HG03575 (cell line): Measurements from ENCODE around the gene MIA.
"Not testable (repeated sequence)": the region's sequence is repeated elsewhere in the genome, so short reads cannot be mapped to it uniquely, and the experiment has no call there.

Experiments used
- ATAC-seq: cut with Tn5 transposase; IDR thresholded peaks from one replicate; pipeline ENCODE4 v1.9.1; 2021; ENCODE audit not compliant: unreplicated experiment, insufficient number of reproducible peaks, low FRiP score; ENCODE audit errors: extremely low read depth

The MIA gene

GRCh38 chr19:40747536-40747935, 27.8 kb upstream of the MIA start:
- ATAC-seq: no peak

GRCh38 chr19:40750058-40750873, 25.1 kb upstream of the MIA start, which contains the start of gene ACTMAP:
TSS of gene ACTMAP (minus strand) at chr19:40750477. CDS start at chr19:40749803, 674 bp downstream.
- ATAC-seq: peak; percentile 58

GRCh38 chr19:40750874-40751537, 24.3 kb upstream of the MIA start, which contains the start of gene SNRPA:
TSS of gene SNRPA (plus strand) at chr19:40751203. CDS start at chr19:40751409, 206 bp downstream.
- ATAC-seq: peak; percentile 31

- ATAC-seq: no peak
Measured at GRCh38 chr19:40752257-40752781, 23.0 kb upstream of the MIA start.

- no peak for ATAC-seq
Measured at GRCh38 chr19:40754611-40755247, 20.6 kb upstream of the MIA start.

GRCh38 chr19:40755248-40755624, 20.1 kb upstream of the MIA start:
- ATAC-seq: no peak

GRCh38 chr19:40755791-40756190, 19.5 kb upstream of the MIA start:
- no peak for ATAC-seq

GRCh38 chr19:40756502-40757110, 18.7 kb upstream of the MIA start:
- no peak for ATAC-seq

GRCh38 chr19:40758491-40758890, 16.8 kb upstream of the MIA start:
- ATAC-seq: no peak

- no peak for ATAC-seq
Measured at GRCh38 chr19:40759352-40759751, 16.0 kb upstream of the MIA start.

- ATAC-seq: no peak
Measured at GRCh38 chr19:40762754-40763470, 12.4 kb upstream of the MIA start.

- no peak for ATAC-seq
Measured at GRCh38 chr19:40763526-40763925, 11.8 kb upstream of the MIA start.

GRCh38 chr19:40763963-40764362, 11.4 kb upstream of the MIA start:
- ATAC-seq: no peak

GRCh38 chr19:40766385-40766784, 8.9 kb upstream of the MIA start:
- not testable (repeated sequence) for ATAC-seq

GRCh38 chr19:40768869-40769268, 6.5 kb upstream of the MIA start:
- no peak for ATAC-seq

- not testable (repeated sequence) for ATAC-seq
Measured at GRCh38 chr19:40771101-40771862, 4.0 kb upstream of the MIA start.

GRCh38 chr19:40775632-40776022, 306 bp downstream of the MIA start:
- ATAC-seq: no peak

- no peak for ATAC-seq
Measured at GRCh38 chr19:40776364-40776763, 1.0 kb downstream of the MIA start.
